COLO668 (cell line): ENCODE data around the gene STRN4.

Experiments
- DNase-seq: peaks from one replicate; lab custom pipeline; 2025; ENCODE audit not compliant: unreplicated experiment; lab: John Stamatoyannopoulos, UW

Gene STRN4

GRCh38 chr19:46726551-46726950, 19.7 kb downstream of the STRN4 start:
- DNase-seq, result no peak

- no peak for DNase-seq
Measured at GRCh38 chr19:46725859-46726393, 20.3 kb downstream of the STRN4 start.

GRCh38 chr19:46725036-46725820, 21.0 kb downstream of the STRN4 start:
- no peak for DNase-seq

GRCh38 chr19:46724468-46724867, 21.8 kb downstream of the STRN4 start:
- DNase-seq, result no peak

GRCh38 chr19:46723471-46723870, 22.8 kb downstream of the STRN4 start:
- DNase-seq, result no peak

GRCh38 chr19:46723023-46723461, 23.2 kb downstream of the STRN4 start:
- DNase-seq, result no peak

GRCh38 chr19:46722421-46723022, 23.7 kb downstream of the STRN4 start:
- DNase-seq, result no peak

DNA sequence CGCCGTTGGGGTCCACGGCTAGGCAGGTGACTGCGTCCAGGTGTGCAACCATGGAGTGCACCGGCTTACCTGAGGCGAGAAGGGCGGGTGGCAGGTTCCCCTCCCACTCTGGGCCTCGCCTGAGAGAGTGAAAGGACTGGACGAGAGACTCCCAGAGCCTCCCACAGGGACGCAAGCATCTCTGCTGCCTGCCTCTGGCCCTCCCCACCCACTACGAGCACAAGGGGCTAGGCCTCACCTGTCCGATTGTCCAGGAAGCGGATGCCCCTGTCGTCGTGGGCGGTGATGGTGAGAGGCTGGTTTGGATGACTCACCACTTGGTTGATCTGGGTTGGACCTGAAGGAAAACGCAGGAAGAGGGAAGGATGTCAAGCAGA, 24.3 kb downstream of the STRN4 start:
- DNase-seq, result no peak

DNA sequence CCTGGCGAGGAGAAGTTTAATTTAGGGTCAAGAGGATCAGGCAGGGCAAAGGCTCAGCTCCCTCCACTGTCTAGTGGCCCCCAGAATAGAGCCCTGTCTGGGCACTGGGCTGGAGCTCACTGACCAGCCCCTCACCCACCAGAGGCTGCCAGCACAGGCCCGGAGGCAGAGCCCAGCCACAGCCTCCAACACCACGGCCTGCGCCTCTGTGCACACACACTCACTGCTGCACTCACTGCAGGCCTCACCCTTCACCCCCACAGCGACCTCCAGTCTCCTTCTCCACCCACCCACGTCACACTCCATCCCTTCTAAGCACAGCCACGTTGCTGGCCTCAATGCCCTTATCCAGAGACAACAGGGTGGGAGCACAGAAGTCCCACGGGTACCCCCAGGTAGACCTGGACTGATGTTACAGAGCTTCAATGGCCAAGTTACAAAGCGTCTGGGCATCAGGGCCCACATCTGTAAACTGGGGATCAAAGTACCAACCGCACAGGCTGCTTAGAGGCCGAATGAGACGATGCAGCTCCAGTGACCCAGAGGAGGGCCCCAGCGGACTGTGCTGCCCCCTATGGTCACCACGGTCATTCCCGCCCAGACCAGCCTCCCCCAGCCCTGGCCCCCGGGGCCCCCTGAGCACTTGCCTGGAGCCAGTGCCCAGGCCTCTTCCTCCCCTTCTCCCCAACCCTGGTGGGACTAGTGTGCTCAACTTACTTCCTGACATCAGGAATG, 24.8 kb downstream of the STRN4 start:
- no peak for DNase-seq

- DNase-seq, result no peak
Measured at GRCh38 chr19:46720503-46721239, 25.6 kb downstream of the STRN4 start.

DNA sequence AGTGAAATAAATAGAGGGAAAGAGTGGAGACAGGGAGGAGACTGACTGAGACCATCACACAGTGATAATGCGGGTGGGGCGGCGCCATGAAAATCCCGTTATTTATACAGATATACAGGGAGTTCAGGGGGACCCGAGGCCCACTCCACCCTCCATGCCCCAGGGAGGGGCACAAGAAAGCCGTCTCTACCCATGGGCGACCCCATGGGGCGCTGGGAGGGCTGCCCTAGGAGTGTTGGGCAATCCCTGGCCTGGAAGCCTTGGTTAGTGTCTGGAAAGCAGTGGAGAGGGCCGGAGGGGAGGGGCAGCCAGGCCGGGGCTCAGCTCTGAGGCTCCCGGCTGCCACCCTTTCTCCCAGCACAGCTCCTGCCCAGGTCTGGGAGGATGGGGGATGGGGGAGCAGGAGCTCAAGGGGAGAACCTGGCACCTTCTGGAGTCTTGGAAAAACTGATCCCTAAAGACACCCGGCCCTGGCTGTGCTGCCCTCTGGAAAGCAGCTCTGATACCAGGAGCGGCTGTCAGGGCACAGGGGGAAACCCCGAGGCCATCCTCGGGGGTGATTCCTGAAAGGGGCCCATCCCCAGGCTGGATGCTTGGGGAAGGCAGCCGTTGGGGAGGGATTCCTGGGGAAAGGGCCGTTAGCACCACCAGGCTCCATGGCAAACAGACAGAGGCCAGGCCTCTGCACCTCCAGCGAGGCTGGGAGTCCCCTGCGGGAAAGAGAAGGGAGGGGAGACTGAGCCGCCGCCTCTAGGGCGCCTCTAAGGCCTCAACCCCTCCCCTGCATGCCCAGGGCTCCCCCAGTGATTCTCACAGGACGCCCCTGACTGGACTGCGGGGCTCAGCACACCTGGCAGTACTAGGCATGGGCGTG, 26.4 kb downstream of the STRN4 start:
- no peak for DNase-seq

GRCh38 chr19:46718934-46719622, 27.2 kb downstream of the STRN4 start:
- no peak for DNase-seq

DNA sequence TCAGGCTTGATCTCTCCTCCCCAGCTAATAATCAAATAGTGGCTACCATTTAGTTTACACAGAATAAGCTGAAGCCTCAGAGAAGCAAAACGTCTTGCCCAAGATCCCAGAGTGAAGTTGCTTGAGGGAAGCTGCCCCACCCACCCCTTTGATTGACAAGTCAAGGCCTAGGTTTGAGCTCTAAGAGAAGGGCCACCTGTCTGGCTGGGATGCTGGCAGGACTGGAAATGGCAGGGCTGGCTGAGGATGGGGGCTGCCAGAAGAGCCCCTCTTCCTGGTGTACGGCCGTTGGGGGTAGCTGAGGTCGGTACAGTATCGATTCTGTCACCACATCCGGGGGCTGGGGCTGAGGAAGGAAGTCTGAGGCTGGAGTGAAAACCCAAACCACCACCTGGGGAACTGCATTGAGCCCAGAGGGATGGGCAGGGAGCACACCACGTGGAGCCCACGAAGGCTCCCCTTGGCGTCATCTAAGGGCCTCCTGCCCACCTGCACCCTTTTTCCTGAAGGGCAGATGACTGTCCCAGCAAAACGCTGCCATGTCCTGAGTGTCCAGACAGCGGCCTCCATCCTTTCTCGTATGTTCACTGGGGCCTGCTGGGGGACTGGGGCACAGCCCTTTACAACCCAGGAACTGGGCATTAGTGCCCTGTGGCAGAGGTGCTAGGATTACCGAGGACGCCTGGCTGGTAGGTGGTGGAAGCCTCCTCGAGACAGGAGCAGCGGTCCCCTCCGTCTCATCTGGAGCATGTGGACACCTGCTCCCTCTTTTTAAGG, 27.9 kb downstream of the STRN4 start:
- no peak for DNase-seq

DNA sequence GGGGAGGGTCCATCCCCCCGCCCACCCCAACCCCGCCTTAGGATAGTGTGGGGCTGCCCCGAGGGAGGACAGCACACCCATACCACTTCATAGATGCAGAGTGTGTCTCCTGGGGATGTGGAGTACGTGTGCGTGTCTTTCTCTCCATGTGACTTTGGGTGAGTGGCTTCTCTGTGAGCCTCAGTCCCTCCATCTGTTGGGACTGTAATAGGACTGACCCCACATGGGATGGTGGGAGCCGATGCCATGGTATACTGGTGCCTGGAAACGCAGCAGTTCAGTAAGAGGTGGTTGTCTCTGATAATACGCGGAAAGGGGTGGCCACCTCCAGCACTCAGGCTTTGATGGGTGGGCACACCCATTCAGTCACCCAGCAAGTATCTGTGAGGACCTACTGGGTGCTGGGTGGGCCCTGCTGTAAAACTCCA, 28.5 kb downstream of the STRN4 start:
- DNase-seq, result no peak

GRCh38 chr19:46717034-46717715, 29.1 kb downstream of the STRN4 start, which contains the start of gene PRKD2:
PRKD2 (minus strand) TSS chr19:46717114; CDS start chr19:46716370, 744 bp downstream.
- peak; percentile 82 for DNase-seq

DNA sequence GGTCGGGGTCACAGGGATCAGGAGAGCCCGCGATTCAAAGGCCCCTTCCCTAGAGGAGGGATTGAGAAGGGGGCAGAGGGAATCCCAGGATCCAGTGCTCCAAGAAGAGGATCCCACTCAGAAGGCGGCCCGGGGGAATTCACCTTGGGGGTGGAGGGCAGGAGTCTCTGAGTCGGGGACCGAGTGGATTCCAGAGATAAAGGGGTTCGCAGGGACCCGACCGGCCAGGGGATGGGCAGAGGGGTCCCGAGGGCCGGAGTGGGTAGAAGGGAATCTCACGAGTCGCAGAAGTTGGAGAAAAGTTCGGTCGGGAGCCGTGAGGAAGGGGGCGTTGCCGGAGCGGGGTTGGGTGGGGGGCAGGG, 29.6 kb downstream of the STRN4 start:
- no peak for DNase-seq

DNA sequence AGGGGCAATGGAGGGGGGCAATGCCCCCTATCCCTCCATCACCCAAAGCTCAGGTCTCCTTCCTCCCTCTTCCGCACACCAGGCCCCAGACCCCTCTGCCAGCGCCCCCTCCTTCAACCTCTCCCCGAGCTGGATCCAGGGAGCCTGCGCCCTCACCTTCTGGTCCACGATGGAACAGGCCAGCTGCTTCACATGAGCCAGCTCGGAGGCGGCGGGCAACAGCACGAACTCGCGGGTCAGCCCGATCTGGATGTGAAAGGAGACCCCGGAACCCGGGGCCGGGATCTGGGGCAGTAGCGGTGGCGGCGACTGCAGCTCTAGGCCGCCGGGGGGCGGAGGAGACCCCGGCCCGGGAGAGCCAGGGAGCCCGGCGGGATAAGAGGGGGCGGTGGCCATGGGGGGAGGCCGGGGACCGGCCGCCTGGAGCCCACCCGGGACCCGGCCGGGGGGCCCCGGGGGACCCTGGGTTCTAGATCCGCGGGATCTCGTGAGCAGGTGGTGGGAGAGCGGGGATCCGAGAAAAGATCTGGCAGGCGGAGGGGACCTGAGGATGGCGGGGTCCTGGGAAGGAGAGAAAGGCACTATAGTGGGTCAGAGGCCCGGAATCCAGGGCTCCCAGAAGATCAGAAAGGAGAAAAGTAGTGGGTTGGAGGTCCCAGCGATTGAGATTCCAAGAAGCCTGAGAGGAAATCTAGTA, 30.1 kb downstream of the STRN4 start:
- DNase-seq, result peak; percentile 30

GRCh38 chr19:46715620-46715974, 30.7 kb downstream of the STRN4 start:
- DNase-seq, result peak; percentile 15
